ENCODE measurements around the gene CCNJL. TPM values are rescaled to one million over a fixed set of nuclear protein-coding genes. Genes with fewer than 3 reads are reported as not detected.

The CCNJL gene
- total RNA-seq, 8 experiments from 2014 or later, result 0.10 to 10.0 (median 1.4) TPM

DNA sequence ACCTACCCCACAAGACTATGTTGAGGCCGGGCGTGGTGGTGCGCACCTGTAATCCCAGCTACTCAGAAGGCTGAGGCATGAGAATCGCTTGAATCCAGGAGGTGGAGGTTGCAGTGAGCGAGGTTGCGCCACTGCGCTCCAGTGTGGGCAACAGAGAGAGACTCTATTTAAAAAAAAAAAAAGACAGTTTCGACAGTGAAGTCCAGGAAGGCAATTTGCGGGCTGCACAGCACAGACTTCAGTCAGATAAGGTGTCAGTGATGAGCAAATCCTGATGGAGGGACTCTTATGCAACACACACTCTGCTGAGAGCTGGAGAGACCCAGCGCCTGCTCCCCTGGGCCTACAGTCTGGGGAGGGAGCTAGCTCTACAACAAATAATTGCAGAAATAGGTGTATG lies 14.2 kb downstream of the CCNJL start:
- no peak for ATAC-seq (replicated peaks in 6 of 8)
- H3K27ac ChIP-seq, result no peak overlapping the region
- in situ Hi-C loops (cut with MboI; ENCODE audit: low pct_unique_long_range_greater_than_20kb in 2 of 9, low sequenced_read_pairs in 9 of 9, unreplicated experiment in 9 of 9), result no loop called here
- no peak overlapping the region for H3K4me3 ChIP-seq
- 63 to 100% (median 92%) methylated on average over 3 to 10 of the region's 10 CpGs; no CpG with 5 or more reads in 2 of the 10 experiments for WGBS, 10 experiments
- peaks cover 8 to 12% of the 10 kb centered on the region in 2 donors for H3K4me1 ChIP-seq (replicated peaks in 1 of 2)

DNA sequence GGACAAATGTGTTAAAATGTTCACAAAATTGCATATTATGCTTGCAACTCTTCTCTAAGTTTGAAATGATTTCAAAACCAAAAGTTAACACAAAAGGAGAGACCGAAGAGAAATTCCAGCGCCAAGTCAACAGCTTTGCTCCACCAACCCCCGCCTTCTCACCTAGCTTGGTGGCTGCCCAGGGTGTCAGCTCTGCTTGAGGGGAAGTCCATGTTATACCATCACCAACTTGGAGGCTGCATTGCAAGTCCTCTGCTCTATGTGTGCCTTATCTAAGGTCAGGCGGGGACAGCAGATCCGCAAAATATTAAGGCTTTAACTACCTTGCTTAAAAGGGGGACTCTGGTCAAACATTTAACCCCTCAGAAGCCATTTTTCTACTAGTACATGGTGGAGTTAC lies 14.6 kb downstream of the CCNJL start:
- Histone ChIP-seq H3K4me3 (no peak overlapping the region), H3K4me1 (replicated peaks in 1 of 2) (peaks cover 8 to 13% of the 10 kb centered on the region in 2 donors), H3K27ac (no peak overlapping the region)
- 23 to 100% (median 92%) methylated on average over 2 to 5 of the region's 5 CpGs for WGBS, 10 experiments
- in situ Hi-C loops (cut with MboI; ENCODE audit: low pct_unique_long_range_greater_than_20kb in 2 of 9, low sequenced_read_pairs in 9 of 9, unreplicated experiment in 9 of 9), result no loop called here
- no peak for ATAC-seq (replicated peaks in 6 of 8)

- 100% methylated on average over 1 of the region's 1 CpG; no CpG with 5 or more reads in 9 of the 10 experiments for WGBS, 10 experiments
- no peak for ATAC-seq (replicated peaks in 6 of 8)
- H3K27ac ChIP-seq, result no peak overlapping the region
These were observed 15.4 kb downstream of the CCNJL start for GRCh38 chr5:160297004-160297403.

DNA sequence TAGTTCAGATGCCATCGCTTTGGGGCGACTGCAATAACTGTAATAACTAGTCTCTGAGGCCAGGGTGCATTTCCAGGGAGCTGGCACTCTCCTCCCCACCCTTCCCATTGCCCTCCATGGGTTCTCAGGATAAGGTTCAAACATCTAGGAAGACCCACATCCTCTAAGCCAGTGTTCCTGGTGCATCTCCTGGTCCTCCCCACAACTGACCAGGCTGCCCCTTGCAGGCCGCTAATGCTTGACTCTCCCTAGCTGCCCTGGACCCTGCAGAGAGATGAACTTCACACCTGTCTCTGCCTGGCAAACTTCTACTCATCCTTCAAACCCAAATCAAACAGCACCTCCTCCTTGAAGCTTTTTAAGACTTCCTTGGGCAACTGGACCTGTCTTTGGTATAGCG lies 15.9 kb downstream of the CCNJL start:
- 74 to 100% (median 100%) methylated on average over 1 to 4 of the region's 4 CpGs; no CpG with 5 or more reads in 2 of the 10 experiments for WGBS, 10 experiments
- Histone ChIP-seq H3K4me1 (replicated peaks in 1 of 2) (peaks cover 8 to 13% of the 10 kb centered on the region in 2 donors), H3K27ac (no peak overlapping the region), H3K4me3 (no peak overlapping the region)
- in situ Hi-C loops (cut with MboI; ENCODE audit: low pct_unique_long_range_greater_than_20kb in 2 of 9, low sequenced_read_pairs in 9 of 9, unreplicated experiment in 9 of 9), result no loop called here
- no peak for ATAC-seq (replicated peaks in 6 of 8)

More at GRCh38 chr5:160297004-160297403, 15.4 kb downstream of the CCNJL start:
- Histone ChIP-seq H3K4me1 (replicated peaks in 1 of 2) (peaks cover 8 to 13% of the 10 kb centered on the region in 2 donors), H3K4me3 (no peak overlapping the region)
- in situ Hi-C loops (cut with MboI; ENCODE audit: low pct_unique_long_range_greater_than_20kb in 2 of 9, low sequenced_read_pairs in 9 of 9, unreplicated experiment in 9 of 9), result no loop called here

- Histone ChIP-seq H3K4me3 (no peak overlapping the region), H3K4me1 (replicated peaks in 1 of 2) (peaks cover 8 to 13% of the 10 kb centered on the region in 2 donors), H3K27ac (peak overlapping the region in 1 of 2 donors; percentile 19)
- peak in 6 of 8 experiments; percentile 16 to 95 (median 71) for ATAC-seq (replicated peaks in 6 of 8)
- 27 to 100% (median 50%) methylated on average over 1 to 8 of the region's 13 CpGs; no CpG with 5 or more reads in 3 of the 10 experiments for WGBS, 10 experiments
- in situ Hi-C loops (cut with MboI; ENCODE audit: low pct_unique_long_range_greater_than_20kb in 2 of 9, low sequenced_read_pairs in 9 of 9, unreplicated experiment in 9 of 9), result no loop called here
These were observed 18.3 kb downstream of the CCNJL start for GRCh38 chr5:160293901-160294561.

DNA sequence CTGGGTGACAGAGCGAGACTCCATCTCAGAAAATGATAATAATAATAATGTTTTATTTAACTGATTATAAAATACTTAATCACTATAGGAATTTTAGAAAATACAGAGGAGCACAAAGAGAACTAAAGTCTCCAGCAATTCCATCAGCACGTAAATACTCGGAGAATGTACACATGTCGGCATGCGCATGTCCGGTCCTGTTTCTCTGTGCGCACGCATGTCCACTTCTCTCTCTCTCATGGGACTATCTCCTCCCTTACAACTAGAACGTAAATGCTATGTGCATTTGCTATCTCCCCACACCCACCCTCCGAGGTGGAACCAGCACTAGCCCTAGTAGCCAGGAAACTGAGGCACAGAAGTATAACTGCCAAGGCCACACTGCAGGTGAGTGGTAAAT lies 19.0 kb downstream of the CCNJL start:
- WGBS, 10 experiments, result 66 to 100% (median 85%) methylated on average over 2 to 8 of the region's 10 CpGs; no CpG with 5 or more reads in 3 of the 10 experiments
- in situ Hi-C loops (cut with MboI; ENCODE audit: low pct_unique_long_range_greater_than_20kb in 2 of 9, low sequenced_read_pairs in 9 of 9, unreplicated experiment in 9 of 9), result no loop called here
- H3K4me3 ChIP-seq, result no peak overlapping the region

GRCh38 chr5:160291467-160291866 lies 20.9 kb downstream of the CCNJL start:
- no peak overlapping the region for H3K4me3 ChIP-seq
- H3K27ac ChIP-seq, result no peak overlapping the region
- in situ Hi-C loops (cut with MboI; ENCODE audit: low pct_unique_long_range_greater_than_20kb in 2 of 9, low sequenced_read_pairs in 9 of 9, unreplicated experiment in 9 of 9), result no loop called here
- peaks cover 21 to 26% of the 10 kb centered on the region in 2 donors for H3K4me1 ChIP-seq (replicated peaks in 1 of 2)
- peak in 1 of 8 experiments; percentile 36 for ATAC-seq (replicated peaks in 6 of 8)
- 33 to 100% (median 75%) methylated on average over 2 to 8 of the region's 8 CpGs; no CpG with 5 or more reads in 2 of the 10 experiments for WGBS, 10 experiments

More for the DNA sequence above, 19.0 kb downstream of the CCNJL start:
- Histone ChIP-seq H3K4me1 (replicated peaks in 1 of 2) (peaks cover 8 to 13% of the 10 kb centered on the region in 2 donors), H3K27ac (no peak overlapping the region)
- no peak for ATAC-seq (replicated peaks in 6 of 8)

DNA sequence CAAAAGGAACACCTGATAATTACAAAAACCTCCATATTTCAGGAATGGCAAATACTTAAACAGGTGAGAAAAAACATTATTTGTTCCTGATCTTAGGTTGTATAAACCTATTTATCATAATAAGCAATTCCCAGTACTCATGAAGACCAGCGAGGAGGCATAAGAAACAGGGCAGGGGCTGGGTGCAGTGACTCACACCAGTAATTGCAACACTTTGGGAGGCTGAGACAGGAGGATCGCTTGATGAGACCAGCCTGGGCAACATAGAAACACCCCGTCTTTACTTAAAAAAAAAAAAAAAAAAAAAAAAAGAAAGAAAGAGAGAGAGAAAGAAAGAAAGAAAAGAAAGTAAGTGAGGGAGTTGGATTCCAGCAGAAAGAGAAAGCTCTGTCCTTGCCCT lies 21.6 kb downstream of the CCNJL start:
- Histone ChIP-seq H3K27ac (no peak overlapping the region), H3K4me1 (replicated peaks in 1 of 2) (peaks cover 21 to 26% of the 10 kb centered on the region in 2 donors), H3K4me3 (no peak overlapping the region)
- no peak for ATAC-seq (replicated peaks in 6 of 8)
- in situ Hi-C loops (cut with MboI; ENCODE audit: low pct_unique_long_range_greater_than_20kb in 2 of 9, low sequenced_read_pairs in 9 of 9, unreplicated experiment in 9 of 9), result no loop called here
- 20 to 100% (median 84%) methylated on average over 1 to 3 of the region's 3 CpGs for WGBS, 10 experiments

DNA sequence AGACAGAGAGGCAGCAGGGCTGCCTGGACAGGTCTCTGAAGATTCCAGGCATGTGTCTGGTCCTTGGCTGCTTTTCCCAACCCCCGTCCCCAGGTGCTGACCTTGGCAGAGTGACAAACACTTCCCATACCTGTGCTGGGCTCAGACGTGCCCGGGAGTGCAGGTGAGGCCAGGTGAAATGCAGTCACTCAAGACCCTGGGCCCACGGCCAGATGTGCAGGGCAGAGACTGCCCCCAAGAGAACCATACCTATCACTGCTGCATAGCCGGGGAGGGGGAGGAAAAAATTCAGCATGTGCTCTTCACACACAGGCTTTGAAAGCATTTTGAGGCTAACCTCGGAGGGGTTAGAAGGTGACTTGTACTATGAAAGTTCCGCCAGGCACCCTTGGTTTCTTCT lies 22.6 kb downstream of the CCNJL start:
- H3K4me1 ChIP-seq (replicated peaks in 1 of 2), result peaks cover 21 to 26% of the 10 kb centered on the region in 2 donors

DNA sequence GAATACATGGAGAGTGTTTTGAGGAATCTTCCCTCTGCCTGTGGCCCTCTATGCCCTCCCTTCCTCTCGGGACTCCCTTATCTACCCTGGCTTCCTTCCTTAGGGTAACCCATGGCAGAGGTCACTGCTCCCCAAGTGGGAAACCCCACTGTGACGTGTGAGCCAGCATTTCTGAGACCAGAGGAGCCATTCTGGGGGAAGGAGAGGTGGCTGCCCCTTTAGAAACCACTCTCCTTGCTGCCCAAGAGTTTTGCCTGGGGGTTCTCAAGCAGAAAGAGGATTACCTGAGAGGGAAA lies 23.1 kb downstream of the CCNJL start:
- H3K27ac ChIP-seq, result no peak overlapping the region
- ATAC-seq (replicated peaks in 6 of 8), result no peak
- no peak overlapping the region for H3K4me3 ChIP-seq
- WGBS, 10 experiments, result 0 to 100% (median 48%) methylated on average over 1 to 2 of the region's 2 CpGs; no CpG with 5 or more reads in 6 of the 10 experiments
- in situ Hi-C loops (cut with MboI; ENCODE audit: low pct_unique_long_range_greater_than_20kb in 2 of 9, low sequenced_read_pairs in 9 of 9, unreplicated experiment in 9 of 9), result no loop called here
- H3K4me1 ChIP-seq (replicated peaks in 1 of 2), result peaks cover 21 to 25% of the 10 kb centered on the region in 2 donors

More for the DNA sequence above, 22.6 kb downstream of the CCNJL start:
- in situ Hi-C loops (cut with MboI; ENCODE audit: low pct_unique_long_range_greater_than_20kb in 2 of 9, low sequenced_read_pairs in 9 of 9, unreplicated experiment in 9 of 9), result no loop called here
- Histone ChIP-seq H3K27ac (no peak overlapping the region), H3K4me3 (no peak overlapping the region)
- no peak for ATAC-seq (replicated peaks in 6 of 8)
- WGBS, 10 experiments, result 30 to 100% (median 78%) methylated on average over 1 to 4 of the region's 7 CpGs

DNA sequence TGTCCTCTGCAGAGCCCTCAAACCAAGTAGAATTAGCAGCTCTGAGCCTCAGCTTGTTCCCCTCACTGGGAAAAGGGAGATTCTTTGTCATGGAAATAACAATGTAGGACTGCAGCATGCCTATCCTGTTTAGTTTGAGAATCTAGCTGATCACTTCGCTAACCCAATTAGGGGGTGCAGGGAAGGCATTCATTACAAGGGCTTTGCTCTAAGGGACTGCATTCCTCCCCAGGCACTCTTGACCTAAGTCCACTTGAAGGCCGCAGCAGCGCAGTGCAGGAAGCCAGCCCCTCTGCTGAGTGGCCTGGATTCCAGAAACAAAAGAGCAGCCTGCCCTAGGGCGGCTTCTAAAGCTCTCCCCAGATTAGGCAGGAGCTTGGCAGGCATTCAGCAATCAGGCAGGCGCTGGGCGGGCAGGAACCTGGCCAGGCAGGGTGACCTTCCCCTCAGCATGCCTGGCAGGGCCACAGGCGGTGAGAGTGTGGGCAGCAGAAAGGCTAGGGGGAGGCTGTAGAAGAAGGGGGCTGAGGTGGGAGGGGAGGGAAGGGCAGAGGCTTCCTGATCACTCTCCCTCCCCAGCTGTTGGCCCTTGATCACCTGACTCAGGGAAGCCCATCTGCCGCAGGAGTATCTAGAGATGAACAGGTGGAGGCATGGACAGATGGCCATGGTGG lies 24.8 kb downstream of the CCNJL start:
- H3K4me3 ChIP-seq, result no peak overlapping the region

DNA sequence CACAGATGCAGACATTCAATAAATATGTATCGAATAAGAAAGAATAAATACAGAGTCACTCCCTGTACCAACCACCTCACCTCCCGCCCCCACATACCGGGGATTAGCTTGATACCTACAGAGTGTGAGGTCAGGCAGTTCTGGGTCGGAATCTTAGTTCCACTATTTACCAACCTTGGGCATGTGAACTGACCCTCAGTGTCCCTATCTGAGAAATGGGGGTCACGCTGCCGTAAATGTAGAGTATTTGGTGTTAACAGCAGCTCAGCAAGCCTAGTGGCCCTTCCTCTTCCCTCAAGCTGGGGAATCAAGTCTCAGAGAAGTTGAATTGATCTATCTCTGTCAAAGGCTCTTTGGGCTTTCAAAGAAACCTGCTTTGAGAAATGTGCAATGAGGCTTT lies 25.4 kb downstream of the CCNJL start:
- ATAC-seq (replicated peaks in 6 of 8), result no peak
- no peak overlapping the region for H3K4me3 ChIP-seq
- in situ Hi-C loops (cut with MboI; ENCODE audit: low pct_unique_long_range_greater_than_20kb in 2 of 9, low sequenced_read_pairs in 9 of 9, unreplicated experiment in 9 of 9), result no loop called here
- 59 to 100% (median 82%) methylated on average over 1 to 6 of the region's 6 CpGs; no CpG with 5 or more reads in 3 of the 10 experiments for WGBS, 10 experiments
- H3K27ac ChIP-seq, result peak overlapping the region in 1 of 2 donors; percentile 63
- peaks cover 13% of the 10 kb centered on the region in 2 donors for H3K4me1 ChIP-seq (replicated peaks in 1 of 2)

More for the DNA sequence above, 24.8 kb downstream of the CCNJL start:
- Histone ChIP-seq H3K27ac (peak overlapping the region; percentile 8 to 63), H3K4me1 (replicated peaks in 1 of 2) (peaks cover 13% of the 10 kb centered on the region in 2 donors)
- peak in 6 of 8 experiments; percentile 47 to 93 (median 90) for ATAC-seq (replicated peaks in 6 of 8)
- 25 to 60% (median 40%) methylated on average over 1 to 2 of the region's 8 CpGs; no CpG with 5 or more reads in 7 of the 10 experiments for whole genome bisulfite sequencing, 10 experiments
- in situ Hi-C loops (cut with MboI; ENCODE audit: low pct_unique_long_range_greater_than_20kb in 2 of 9, low sequenced_read_pairs in 9 of 9, unreplicated experiment in 9 of 9), result no loop called here

- no peak overlapping the region for H3K4me3 ChIP-seq
- WGBS, 10 experiments, result 100% methylated on average over 1 of the region's 2 CpGs; no CpG with 5 or more reads in 9 of the 10 experiments
- in situ Hi-C loops (cut with MboI; ENCODE audit: low pct_unique_long_range_greater_than_20kb in 2 of 9, low sequenced_read_pairs in 9 of 9, unreplicated experiment in 9 of 9), result no loop called here
- no peak for ATAC-seq (replicated peaks in 6 of 8)
- H3K4me1 ChIP-seq (replicated peaks in 1 of 2), result peaks cover 13% of the 10 kb centered on the region in 2 donors
- H3K27ac ChIP-seq, result no peak overlapping the region
These were observed 27.0 kb downstream of the CCNJL start for GRCh38 chr5:160285316-160285715.
